DOHH2 (cell line): ENCODE results near the gene PROK1.
"Not testable (repeated sequence)": the region's sequence is repeated elsewhere in the genome, so short reads cannot be mapped to it uniquely, and the experiment has no call there.

ENCODE experiments used
- H3F3A ChIP-seq: fragments of 200-600 bp; sonication (generic), shearing (Covaris generic); 2 replicates; pipeline ENCODE4 v1.6.0; 2016; ENCODE audit warnings: antibody characterized with exemption, mild to moderate bottlenecking; ENCODE audit not compliant: control insufficient read depth, insufficient read depth
- H3K27ac ChIP-seq: fragments of 200-600 bp; sonication (generic); 2 replicates; pipeline ENCODE4 v1.5.1; 2014; ENCODE audit warnings: low read depth, mild to moderate bottlenecking, low read length, moderate library complexity
- H3K27me3 ChIP-seq: fragments of 200-600 bp; sonication (generic); 2 replicates; pipeline ENCODE4 v1.6.1; 2014; ENCODE audit warnings: mild to moderate bottlenecking, low read length, mixed read lengths; ENCODE audit not compliant: control insufficient read depth
- H3K36me3 ChIP-seq: fragments of 200-600 bp; sonication (generic); 2 replicates; pipeline ENCODE4 v1.6.1; 2014; ENCODE audit warnings: mild to moderate bottlenecking, low read length, moderate library complexity, mixed read lengths; ENCODE audit not compliant: control insufficient read depth
- H3K4me1 ChIP-seq: fragments of 200-600 bp; sonication (generic); 2 replicates; pipeline ENCODE4 v1.6.1; 2014; ENCODE audit warnings: mild to moderate bottlenecking, low read length, mixed read lengths; ENCODE audit not compliant: control insufficient read depth
- H3K4me2 ChIP-seq: fragments of 200-600 bp; sonication (generic); 2 replicates; pipeline ENCODE4 v1.6.0; 2014; ENCODE audit warnings: mild to moderate bottlenecking, low read length, moderate library complexity
- H3K4me3 ChIP-seq: fragments of 200-600 bp; sonication (generic); 2 replicates; pipeline ENCODE4 v1.5.1; 2014; ENCODE audit warnings: mild to moderate bottlenecking, low read length, mixed read lengths
- H3K79me2 ChIP-seq: fragments of 200-600 bp; sonication (generic); 2 replicates; pipeline ENCODE4 v1.6.1; 2014; ENCODE audit warnings: mild to moderate bottlenecking, low read length, mixed read lengths; ENCODE audit not compliant: control insufficient read depth
- H3K9me2 ChIP-seq: fragments of 200-600 bp; sonication (generic); replicated peaks from 2 replicates; pipeline ENCODE4 v1.6.1; 2014; ENCODE audit warnings: mild to moderate bottlenecking, low read length, mixed read lengths; ENCODE audit not compliant: control insufficient read depth
- H3K9me3 ChIP-seq: fragments of 200-600 bp; sonication (generic); 2 replicates; pipeline ENCODE4 v1.6.1; 2014; ENCODE audit warnings: antibody characterized with exemption, low read length, mixed read lengths; ENCODE audit not compliant: control insufficient read depth, insufficient read depth
- H4K20me1 ChIP-seq: fragments of 200-600 bp; sonication (generic); 2 replicates; pipeline ENCODE4 v1.6.0; 2014; ENCODE audit warnings: low read depth, mild to moderate bottlenecking, antibody characterized with exemption, low read length, moderate library complexity; ENCODE audit not compliant: control insufficient read depth, insufficient read depth
- CTCF ChIP-seq: fragments of 200-600 bp; sonication (generic); IDR thresholded peaks from one replicate; pipeline ENCODE4 v1.5.1; 2014; ENCODE audit warnings: antibody characterized with exemption, mild to moderate bottlenecking, low read depth, low read length; ENCODE audit not compliant: poor library complexity, severe bottlenecking
- EZH2phosphoT487 ChIP-seq: fragments of 200-600 bp; sonication (generic); IDR thresholded peaks from 2 replicates; pipeline ENCODE4 v1.6.1; 2017; ENCODE audit warnings: borderline replicate concordance, mild to moderate bottlenecking, antibody characterized with exemption, low read length, moderate library complexity, mixed read lengths

Gene PROK1

GRCh38 chr1:110434946-110435345 lies 16.0 kb upstream of the PROK1 start:
- H3K4me3 ChIP-seq, result no peak overlapping the region
- no peaks in the 10 kb centered on the region for H3K9me2 ChIP-seq
- peaks cover 9% of the 10 kb centered on the region for H3K4me1 ChIP-seq
- no peak for TF ChIP-seq EZH2phosphoT487
- TF ChIP-seq CTCF, result no peak
- peaks cover 11% of the 10 kb centered on the region; the same call in 1 of the 2 replicates for H3K27me3 ChIP-seq
- no peaks in the 10 kb centered on the region for H4K20me1 ChIP-seq
- H3K4me2 ChIP-seq, result no peak overlapping the region
- H3K27ac ChIP-seq, result no peak overlapping the region
- H3K9me3 ChIP-seq, result no peaks in the 10 kb centered on the region
- H3K79me2 ChIP-seq, result no peaks in the 10 kb centered on the region
- H3F3A ChIP-seq, result no peaks in the 10 kb centered on the region
- H3K36me3 ChIP-seq, result no peaks in the 10 kb centered on the region

DNA sequence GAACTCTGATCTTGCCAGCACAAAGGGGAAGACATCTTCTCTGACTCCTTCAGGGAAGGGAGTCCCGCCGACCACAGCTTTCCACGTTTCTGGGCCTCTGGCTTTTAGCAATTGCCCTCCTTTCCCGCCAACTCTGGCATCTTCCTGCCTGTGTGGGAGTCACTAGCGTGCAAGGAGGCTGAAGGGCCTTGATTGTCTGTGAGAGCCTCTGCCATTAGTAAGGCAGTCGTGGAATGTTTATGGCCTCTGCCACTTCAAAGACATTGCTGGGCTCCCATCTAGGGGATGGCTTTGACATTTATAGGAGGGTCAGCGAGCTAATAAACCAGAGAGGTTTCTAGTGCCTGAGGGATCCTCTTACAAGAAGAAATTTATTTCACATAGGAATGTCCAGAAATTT lies 14.3 kb upstream of the PROK1 start:
- TF ChIP-seq CTCF, result no peak
- TF ChIP-seq EZH2phosphoT487, result no peak
- no peak overlapping the region for H3K27ac ChIP-seq
- peaks cover 6% of the 10 kb centered on the region; the same call in 1 of the 2 replicates for H3K27me3 ChIP-seq
- H3K9me2 ChIP-seq, result no peaks in the 10 kb centered on the region
- no peaks in the 10 kb centered on the region for H4K20me1 ChIP-seq
- H3K9me3 ChIP-seq, result no peaks in the 10 kb centered on the region
- H3K79me2 ChIP-seq, result no peaks in the 10 kb centered on the region
- H3F3A ChIP-seq, result no peaks in the 10 kb centered on the region
- H3K4me3 ChIP-seq, result no peak overlapping the region
- H3K36me3 ChIP-seq, result no peaks in the 10 kb centered on the region
- no peak overlapping the region for H3K4me2 ChIP-seq
- H3K4me1 ChIP-seq, result no peaks in the 10 kb centered on the region

DNA sequence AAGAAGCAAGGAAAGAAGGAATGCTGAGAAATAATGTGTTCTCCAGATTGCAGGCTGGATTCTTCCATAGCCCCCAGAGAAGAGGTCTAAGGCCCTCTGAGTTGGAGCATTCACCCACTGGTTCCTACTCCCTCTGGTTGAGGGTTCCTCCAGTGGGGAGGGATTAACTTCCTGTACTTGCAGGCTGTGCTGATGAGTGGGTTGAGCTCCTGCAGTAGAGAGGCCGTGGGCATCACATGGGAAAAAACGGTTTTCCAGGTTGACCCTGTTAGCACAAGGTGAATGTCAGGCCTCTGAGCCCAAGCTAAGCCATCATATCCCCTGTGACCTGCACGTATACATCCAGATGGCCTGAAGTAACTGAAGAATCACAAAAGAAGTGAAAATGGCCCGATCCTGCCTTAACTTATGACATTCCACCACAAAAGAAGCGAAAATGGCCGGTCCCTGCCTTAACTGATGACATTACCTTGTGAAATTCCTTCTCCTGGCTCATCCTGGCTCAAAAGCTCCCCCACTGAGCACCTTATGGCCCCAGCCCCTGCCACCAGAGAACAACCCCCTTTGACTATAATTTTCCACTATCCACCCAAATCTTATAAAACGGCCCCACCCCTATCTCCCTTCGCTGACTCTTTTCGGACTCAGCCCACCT lies 13.2 kb upstream of the PROK1 start:
- H3K9me3 ChIP-seq, H3F3A ChIP-seq, H3K79me2 ChIP-seq, H3K4me1 ChIP-seq, H3K36me3 ChIP-seq, H3K9me2 ChIP-seq, H3K4me3 ChIP-seq, H3K4me2 ChIP-seq, H3K27ac ChIP-seq, H4K20me1 ChIP-seq, H3K27me3 ChIP-seq: not testable (repeated sequence)

- Histone ChIP-seq H3K9me2 (no peaks in the 10 kb centered on the region), H3K36me3 (no peaks in the 10 kb centered on the region), H3K9me3 (no peaks in the 10 kb centered on the region), H3K79me2 (no peaks in the 10 kb centered on the region), H4K20me1 (no peaks in the 10 kb centered on the region), H3F3A (no peaks in the 10 kb centered on the region), H3K4me1 (no peaks in the 10 kb centered on the region), H3K27me3 (peaks cover 6% of the 10 kb centered on the region; the same call in 1 of the 2 replicates), H3K27ac (no peak overlapping the region), H3K4me3 (no peak overlapping the region), H3K4me2 (no peak overlapping the region)
- TF ChIP-seq CTCF (no peak), EZH2phosphoT487 (no peak)
These were observed 12.1 kb upstream of the PROK1 start for GRCh38 chr1:110438893-110439292.

DNA sequence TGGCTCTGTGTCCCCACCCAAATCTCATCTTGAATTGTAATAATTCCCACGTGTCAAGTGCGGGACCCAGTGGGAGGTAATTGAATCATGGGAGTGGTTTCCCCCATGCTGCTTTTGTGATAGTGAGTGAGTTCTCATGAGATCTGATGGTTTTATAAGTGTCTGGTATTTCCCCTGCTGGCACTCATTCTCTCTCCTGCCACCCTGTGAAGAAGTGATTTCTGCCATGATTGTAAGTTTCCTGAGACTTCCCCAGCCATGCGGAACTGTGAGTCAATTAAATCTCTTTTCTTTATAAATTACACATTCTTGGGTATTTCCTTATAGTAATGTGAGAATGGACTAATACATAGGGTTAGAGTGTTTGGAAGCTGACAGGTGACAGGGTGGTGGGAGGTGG lies 11.1 kb upstream of the PROK1 start:
- not testable (repeated sequence) for H3K4me2 ChIP-seq, H3K36me3 ChIP-seq, H3K9me3 ChIP-seq, H3K9me2 ChIP-seq, H3K4me1 ChIP-seq, H3K27me3 ChIP-seq, H3K79me2 ChIP-seq, H3K27ac ChIP-seq, H3K4me3 ChIP-seq, H3F3A ChIP-seq, H4K20me1 ChIP-seq
